Calu3 (cell line): Measurements from ENCODE around the gene ADGRL4. TPM values are rescaled to one million over a fixed set of nuclear protein-coding genes. Genes with fewer than 3 reads are reported as not detected.
"Not testable (repeated sequence)": the region's sequence is repeated elsewhere in the genome, so short reads cannot be mapped to it uniquely, and the experiment has no call there.

Experiments
- BruUV-seq: library from RNA; stranded (reverse); fragments of 400-500 nt; replicated peaks from 2 replicates; lab custom pipeline; 2021; lab: Mats Ljungman, UMichigan
- CTCF ChIA-PET: fragments of 300-600 bp; sonication (Branson Sonifier 250); formaldehyde crosslinking; loops from one replicate; lab custom pipeline; 2022; ENCODE audit warnings: antibody characterized with exemption; lab: Charles Lee
- DNase-seq: peaks from one replicate; pipeline ENCODE4 v3.0.0; 2022
- H3K27ac Mint-ChIP-seq: one replicate; pipeline ENCODE4 v1.8.0; 2022; ENCODE audit warnings: mixed read lengths; ENCODE audit not compliant: unreplicated experiment
- H3K27me3 Mint-ChIP-seq: one replicate; pipeline ENCODE4 v1.8.0; 2022; ENCODE audit warnings: mixed read lengths; ENCODE audit not compliant: unreplicated experiment
- H3K36me3 Mint-ChIP-seq: one replicate; pipeline ENCODE4 v1.8.0; 2022; ENCODE audit warnings: mild to moderate bottlenecking, moderate library complexity, mixed read lengths; ENCODE audit not compliant: insufficient read depth, unreplicated experiment
- H3K4me1 Mint-ChIP-seq: one replicate; pipeline ENCODE4 v1.8.0; 2022; ENCODE audit warnings: mild to moderate bottlenecking, low read depth, mixed read lengths; ENCODE audit not compliant: unreplicated experiment
- H3K4me3 Mint-ChIP-seq: one replicate; pipeline ENCODE4 v1.8.0; 2022; ENCODE audit warnings: mild to moderate bottlenecking, low read depth, moderate library complexity, mixed read lengths; ENCODE audit not compliant: unreplicated experiment
- H3K9me3 Mint-ChIP-seq: one replicate; pipeline ENCODE4 v1.8.0; 2022; ENCODE audit warnings: low read depth, mixed read lengths; ENCODE audit not compliant: unreplicated experiment
- intact Hi-C: fragments of 100-400 bp; cut with micrococcal nuclease; formaldehyde crosslinking; loops from one replicate; pipeline ENCODE4 v1.10.0; 2022; ENCODE audit not compliant: unreplicated experiment
- total RNA-seq: library from RNA; stranded (reverse); gene quantifications from 2 replicates; pipeline ENCODE4 v1.2.3, GENCODE V29; 2022
- TF ChIP-seq, protein P1 (sequence below): fragments of 200-600 bp; IDR thresholded peaks from one replicate; pipeline ENCODE4 v1.8.0; 2022; ENCODE audit warnings: antibody characterized with exemption; ENCODE audit not compliant: unreplicated experiment

The ADGRL4 gene
- total RNA-seq, 1 experiment from 2014 or later: not detected

DNA sequence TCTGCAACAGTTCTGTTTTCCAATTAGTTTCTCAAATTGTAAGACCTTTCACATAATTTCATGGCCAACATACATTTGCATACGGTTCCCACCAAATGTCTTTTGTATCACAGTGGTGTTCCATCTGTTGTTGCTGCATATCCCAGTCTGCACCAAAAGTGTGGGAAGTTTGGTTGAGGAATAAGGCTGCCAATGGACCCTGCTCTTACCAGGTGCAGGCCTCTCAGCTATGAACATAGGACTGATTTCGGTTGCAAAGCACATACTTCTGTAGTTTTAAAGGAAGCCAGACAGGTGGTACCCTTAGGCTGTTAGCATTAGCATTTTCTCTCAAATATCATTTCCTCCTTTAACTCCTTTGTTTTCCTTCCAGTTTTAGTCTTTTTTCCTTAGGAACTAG lies 33.8 kb downstream of the ADGRL4 start:
- H3K9me3 Mint-ChIP-seq: no peaks in the 10 kb centered on the region
- no peak for DNase-seq
- BruUV-seq: no TSS peak
- CTCF ChIA-PET: no interaction called here
- H3K36me3 Mint-ChIP-seq: no peaks in the 10 kb centered on the region
- TF ChIP-seq, protein P1, sequence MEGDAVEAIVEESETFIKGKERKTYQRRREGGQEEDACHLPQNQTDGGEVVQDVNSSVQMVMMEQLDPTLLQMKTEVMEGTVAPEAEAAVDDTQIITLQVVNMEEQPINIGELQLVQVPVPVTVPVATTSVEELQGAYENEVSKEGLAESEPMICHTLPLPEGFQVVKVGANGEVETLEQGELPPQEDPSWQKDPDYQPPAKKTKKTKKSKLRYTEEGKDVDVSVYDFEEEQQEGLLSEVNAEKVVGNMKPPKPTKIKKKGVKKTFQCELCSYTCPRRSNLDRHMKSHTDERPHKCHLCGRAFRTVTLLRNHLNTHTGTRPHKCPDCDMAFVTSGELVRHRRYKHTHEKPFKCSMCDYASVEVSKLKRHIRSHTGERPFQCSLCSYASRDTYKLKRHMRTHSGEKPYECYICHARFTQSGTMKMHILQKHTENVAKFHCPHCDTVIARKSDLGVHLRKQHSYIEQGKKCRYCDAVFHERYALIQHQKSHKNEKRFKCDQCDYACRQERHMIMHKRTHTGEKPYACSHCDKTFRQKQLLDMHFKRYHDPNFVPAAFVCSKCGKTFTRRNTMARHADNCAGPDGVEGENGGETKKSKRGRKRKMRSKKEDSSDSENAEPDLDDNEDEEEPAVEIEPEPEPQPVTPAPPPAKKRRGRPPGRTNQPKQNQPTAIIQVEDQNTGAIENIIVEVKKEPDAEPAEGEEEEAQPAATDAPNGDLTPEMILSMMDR: no peak
- H3K27ac Mint-ChIP-seq: no peak overlapping the region
- no peaks in the 10 kb centered on the region for H3K27me3 Mint-ChIP-seq
- no peak overlapping the region for H3K4me3 Mint-ChIP-seq
- no peaks in the 10 kb centered on the region for H3K4me1 Mint-ChIP-seq
- intact Hi-C loops: no loop called here

DNA sequence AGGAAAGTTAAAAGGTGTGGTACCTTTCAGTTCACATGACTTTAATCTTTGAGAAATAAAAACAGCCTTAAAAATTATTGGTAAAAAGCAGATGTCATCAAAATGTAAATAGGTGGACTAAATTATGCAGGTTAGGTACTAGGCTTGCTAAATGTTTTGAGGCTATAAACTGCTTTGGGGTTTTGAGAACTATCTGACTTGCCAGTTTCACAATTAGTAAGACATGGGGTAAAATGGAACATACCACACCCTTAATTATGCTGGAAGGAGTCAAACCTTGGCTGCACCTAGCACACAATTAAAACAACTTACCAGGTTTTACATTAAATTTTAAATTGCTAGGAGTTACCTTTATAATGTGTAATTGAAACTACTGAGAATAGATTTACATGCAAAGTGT lies 39.4 kb downstream of the ADGRL4 start:
- H3K27me3 Mint-ChIP-seq, H3K36me3 Mint-ChIP-seq, H3K4me3 Mint-ChIP-seq, H3K9me3 Mint-ChIP-seq, H3K27ac Mint-ChIP-seq, H3K4me1 Mint-ChIP-seq, BruUV-seq, intact Hi-C loops, CTCF ChIA-PET, DNase-seq: not testable (repeated sequence)

DNA sequence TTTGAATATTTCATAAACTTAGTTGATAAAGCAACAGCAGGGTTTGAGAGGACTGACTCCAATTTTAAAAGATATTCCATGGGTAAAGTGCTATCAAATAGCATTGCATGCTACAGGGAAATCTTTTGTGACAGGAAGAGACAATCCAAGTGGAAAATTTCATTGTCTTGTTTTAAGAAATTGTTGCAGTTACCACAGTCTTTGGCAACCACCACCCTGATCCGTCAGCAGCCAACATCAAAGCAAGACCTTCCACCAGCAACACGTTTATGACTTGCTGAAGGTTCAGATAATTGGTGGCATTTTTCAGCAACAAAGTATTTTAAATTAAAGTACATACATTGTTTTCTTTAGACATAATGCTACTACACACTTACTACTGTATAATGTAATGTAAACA lies 47.8 kb downstream of the ADGRL4 start:
- no peak for DNase-seq
- peaks cover 3% of the 10 kb centered on the region for H3K9me3 Mint-ChIP-seq
- CTCF ChIA-PET: no interaction called here
- H3K36me3 Mint-ChIP-seq: no peaks in the 10 kb centered on the region
- H3K27me3 Mint-ChIP-seq: no peaks in the 10 kb centered on the region
- no peak overlapping the region for H3K27ac Mint-ChIP-seq
- intact Hi-C loops: no loop called here
- H3K4me3 Mint-ChIP-seq: no peak overlapping the region
- BruUV-seq: no TSS peak
- TF ChIP-seq, protein P1: no peak
- no peaks in the 10 kb centered on the region for H3K4me1 Mint-ChIP-seq

GRCh38 chr1:78950826-78951225 lies 55.7 kb downstream of the ADGRL4 start:
- DNase-seq: no peak
- BruUV-seq: no TSS peak
- no peaks in the 10 kb centered on the region for H3K27me3 Mint-ChIP-seq
- H3K27ac Mint-ChIP-seq: no peak overlapping the region
- intact Hi-C loops: no loop called here
- H3K9me3 Mint-ChIP-seq: no peaks in the 10 kb centered on the region
- TF ChIP-seq, protein P1: no peak
- CTCF ChIA-PET: no interaction called here
- no peak overlapping the region for H3K4me3 Mint-ChIP-seq
- H3K4me1 Mint-ChIP-seq: no peaks in the 10 kb centered on the region
- H3K36me3 Mint-ChIP-seq: no peaks in the 10 kb centered on the region

DNA sequence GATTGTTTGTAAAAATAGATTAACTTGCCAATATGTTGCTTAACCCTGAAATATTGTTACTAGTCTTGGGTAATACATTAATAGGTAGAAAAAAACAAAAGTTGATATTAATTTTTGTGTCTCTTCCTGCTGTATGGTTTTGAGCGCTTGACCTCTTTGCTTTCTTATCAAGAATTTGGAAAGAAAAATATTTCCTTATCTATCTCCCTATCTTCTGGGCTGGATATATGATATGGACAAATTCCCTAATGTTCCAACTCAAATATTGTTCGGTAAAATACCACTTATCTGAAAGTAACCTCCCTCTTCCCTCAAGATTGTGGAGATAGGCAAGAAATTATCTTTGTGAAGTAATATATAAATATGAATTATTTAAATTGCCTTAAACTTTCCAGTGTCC lies 57.3 kb downstream of the ADGRL4 start:
- H3K4me1 Mint-ChIP-seq: no peaks in the 10 kb centered on the region
- no peaks in the 10 kb centered on the region for H3K36me3 Mint-ChIP-seq
- no peaks in the 10 kb centered on the region for H3K27me3 Mint-ChIP-seq
- no peak overlapping the region for H3K27ac Mint-ChIP-seq
- TF ChIP-seq, protein P1: no peak
- CTCF ChIA-PET: no interaction called here
- intact Hi-C loops: no loop called here
- no peaks in the 10 kb centered on the region for H3K9me3 Mint-ChIP-seq
- no peak overlapping the region for H3K4me3 Mint-ChIP-seq
- BruUV-seq: no TSS peak
- no peak for DNase-seq
